HG03196 (cell line): Measurements from ENCODE around the gene COG2.
"Not testable (repeated sequence)": the region's sequence is repeated elsewhere in the genome, so short reads cannot be mapped to it uniquely, and the experiment has no call there.

ENCODE experiments used
- ATAC-seq: cut with Tn5 transposase; IDR thresholded peaks from one replicate; pipeline ENCODE4 v1.9.1; 2021; ENCODE audit not compliant: unreplicated experiment

The COG2 gene, protein sequence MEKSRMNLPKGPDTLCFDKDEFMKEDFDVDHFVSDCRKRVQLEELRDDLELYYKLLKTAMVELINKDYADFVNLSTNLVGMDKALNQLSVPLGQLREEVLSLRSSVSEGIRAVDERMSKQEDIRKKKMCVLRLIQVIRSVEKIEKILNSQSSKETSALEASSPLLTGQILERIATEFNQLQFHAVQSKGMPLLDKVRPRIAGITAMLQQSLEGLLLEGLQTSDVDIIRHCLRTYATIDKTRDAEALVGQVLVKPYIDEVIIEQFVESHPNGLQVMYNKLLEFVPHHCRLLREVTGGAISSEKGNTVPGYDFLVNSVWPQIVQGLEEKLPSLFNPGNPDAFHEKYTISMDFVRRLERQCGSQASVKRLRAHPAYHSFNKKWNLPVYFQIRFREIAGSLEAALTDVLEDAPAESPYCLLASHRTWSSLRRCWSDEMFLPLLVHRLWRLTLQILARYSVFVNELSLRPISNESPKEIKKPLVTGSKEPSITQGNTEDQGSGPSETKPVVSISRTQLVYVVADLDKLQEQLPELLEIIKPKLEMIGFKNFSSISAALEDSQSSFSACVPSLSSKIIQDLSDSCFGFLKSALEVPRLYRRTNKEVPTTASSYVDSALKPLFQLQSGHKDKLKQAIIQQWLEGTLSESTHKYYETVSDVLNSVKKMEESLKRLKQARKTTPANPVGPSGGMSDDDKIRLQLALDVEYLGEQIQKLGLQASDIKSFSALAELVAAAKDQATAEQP

DNA sequence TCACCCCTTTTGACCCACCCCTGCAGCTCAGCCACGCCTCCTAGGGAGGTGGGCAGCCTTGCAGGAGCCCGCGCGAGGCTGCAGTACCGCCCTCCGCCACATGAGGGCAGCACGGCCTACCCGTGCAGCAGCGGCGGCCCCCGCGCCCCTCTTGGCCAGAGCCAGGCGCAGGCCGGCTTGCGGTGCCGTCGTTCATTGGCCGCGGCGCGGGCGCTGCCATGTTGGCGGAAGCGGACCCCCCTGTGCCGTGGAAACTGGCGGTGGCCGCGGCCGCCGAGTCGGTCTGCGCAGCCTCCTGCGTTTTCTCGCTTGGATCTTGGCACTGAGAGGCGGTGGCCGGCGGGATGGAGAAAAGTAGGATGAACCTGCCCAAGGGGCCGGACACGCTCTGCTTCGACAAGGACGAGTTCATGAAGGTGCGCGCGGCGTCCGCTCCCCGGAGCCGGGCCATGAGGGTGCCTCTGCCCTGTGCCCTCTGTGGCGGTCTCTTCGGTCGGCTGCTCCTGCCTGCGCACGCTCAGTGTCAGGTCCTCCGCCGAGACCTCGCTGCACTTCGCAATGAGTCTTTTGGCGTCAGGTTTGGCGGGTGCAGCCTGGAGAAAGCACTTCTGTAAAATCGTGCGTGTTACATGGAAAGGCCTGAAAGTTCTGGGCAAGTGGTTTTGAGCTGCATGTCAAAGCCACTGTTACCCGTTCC, at the start of gene COG2:
Gene COG2 (plus strand): TSS at position 219 of the 697 bp plus-strand sequence. CDS start 126 bp downstream, at position 345.
- peak; percentile 96 for ATAC-seq

DNA sequence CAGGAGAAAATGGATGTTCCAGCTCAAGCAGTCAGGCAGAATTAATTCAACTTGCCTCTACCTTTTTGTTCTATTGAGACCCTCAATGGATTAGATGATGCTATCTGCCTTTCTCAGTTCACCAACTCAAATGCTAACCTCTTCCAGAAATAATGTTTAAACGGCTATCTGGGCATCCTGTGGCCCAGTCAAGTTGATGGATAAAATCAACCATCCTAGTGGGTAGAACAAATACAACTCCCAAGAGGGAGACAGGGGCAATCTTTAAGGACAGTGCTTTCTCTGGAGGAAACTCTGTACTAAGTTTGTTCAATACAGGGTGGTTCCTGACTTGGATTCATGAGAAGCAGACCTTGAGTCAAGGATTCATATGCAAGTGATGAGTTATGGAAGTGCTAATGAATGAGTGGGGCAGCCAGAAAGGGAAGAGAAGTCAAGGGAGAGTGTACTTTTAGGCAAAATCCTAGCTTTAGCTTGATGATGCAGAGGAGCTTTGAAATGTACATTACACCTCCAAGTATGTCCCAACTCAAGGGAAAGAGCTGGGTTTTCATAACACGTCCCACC, 49.4 kb upstream of the COG2 start:
- no peak for ATAC-seq

DNA sequence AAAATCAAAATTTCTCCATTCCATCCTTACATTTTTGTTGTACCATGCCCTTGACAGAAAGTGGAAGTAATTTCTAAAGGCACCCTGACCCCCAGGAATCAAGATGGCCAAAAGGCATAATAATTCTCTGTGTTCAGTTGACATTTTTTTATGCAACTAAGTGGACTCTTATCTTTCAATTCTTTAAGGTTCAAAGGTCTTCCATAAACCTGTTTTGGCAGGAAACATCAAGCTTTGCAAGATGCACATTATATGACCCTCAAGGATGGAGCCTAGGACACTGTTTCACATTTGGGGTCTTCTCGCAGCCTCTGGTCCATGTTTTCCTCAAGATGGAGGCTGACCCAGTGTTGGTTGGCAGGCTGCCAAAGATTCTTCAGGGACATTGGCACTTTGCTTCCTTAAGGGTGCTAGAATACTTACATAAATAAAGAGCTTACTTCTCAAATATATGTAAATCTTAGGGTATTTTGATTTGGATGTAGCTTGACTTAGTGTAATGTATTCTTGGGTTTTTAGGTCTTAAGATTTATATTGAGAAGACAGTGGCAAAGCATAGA, 48.0 kb upstream of the COG2 start:
- no peak for ATAC-seq

DNA sequence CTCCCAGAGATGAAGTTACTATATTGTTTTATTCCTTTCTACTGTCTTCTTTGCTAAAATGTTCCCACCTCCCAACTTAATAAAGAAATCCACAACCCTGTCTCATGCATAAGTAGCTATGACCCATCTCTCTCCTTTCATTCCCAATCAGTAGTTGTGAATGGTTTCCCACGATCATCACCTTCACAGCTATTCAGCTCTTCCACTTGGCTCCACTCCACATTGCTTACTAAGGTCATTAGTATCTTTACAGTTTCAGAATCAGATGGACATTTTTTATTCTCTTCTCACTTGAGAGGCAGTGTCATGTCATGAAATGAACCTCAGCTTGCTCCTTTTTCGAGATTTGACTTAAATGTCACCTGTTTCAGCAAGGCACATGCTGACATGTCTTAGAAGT, 47.1 kb upstream of the COG2 start:
- no peak for ATAC-seq

DNA sequence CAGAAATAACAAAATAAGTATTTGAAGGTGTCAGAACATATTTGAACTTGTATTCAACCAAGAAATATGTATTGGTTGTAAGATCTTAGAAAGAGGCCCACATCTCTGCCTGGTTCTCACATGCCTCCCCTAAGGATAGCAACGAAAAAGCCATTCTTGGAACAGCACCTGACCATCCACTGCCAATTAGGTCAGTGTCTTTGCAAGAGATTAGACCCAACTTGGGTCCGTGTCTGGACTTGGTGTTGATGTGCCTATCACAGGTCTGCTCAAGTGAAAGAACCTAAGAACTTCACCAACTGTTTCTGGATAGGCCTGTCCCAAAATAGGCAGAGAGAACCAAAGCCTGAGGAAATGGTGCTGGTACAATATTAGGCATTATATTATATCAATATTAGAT, 46.0 kb upstream of the COG2 start:
- ATAC-seq, result no peak

DNA sequence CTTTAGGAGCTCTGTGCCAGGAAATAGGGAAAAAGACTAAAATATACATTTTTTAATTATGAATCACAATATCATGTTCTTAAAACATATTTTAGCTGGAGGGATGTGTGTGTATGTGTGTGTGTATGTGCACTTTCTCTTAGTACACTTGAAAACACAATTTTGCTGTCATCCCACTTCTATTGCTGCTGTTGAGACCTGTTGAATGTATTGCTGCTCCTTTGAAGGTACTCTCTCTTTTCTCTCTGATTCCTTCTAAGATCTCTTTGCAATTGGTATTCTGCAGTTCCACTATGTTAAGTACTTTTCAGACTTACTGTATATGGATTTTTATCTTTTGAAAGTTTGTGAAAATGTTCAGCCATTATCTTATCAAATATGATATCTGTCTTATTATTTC, 43.5 kb upstream of the COG2 start:
- no peak for ATAC-seq

- ATAC-seq, result no peak
Observed at GRCh38 chr1:230599926-230600656, 42.2 kb upstream of the COG2 start.

- ATAC-seq, result not testable (repeated sequence)
Observed at GRCh38 chr1:230600657-230601400, 41.5 kb upstream of the COG2 start.

DNA sequence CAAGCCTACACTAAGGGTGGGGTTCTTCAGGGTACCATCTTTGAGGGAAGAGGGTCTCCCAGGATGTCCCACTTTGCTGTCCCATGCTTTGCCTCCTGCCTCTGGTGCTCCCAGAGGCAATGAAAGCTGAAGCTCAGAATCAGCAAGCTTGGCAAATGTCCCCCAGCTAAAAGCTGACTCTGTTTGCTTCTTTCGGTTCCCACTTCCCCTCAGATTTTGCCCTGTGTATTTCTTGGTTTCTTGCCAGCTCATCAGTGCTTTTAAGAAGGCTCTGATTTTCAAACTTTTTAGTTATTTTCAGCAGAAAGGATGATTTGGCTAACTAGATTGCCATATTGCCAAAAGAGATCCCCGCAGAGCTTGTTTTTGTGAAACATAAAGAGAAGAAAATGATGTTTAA, 33.1 kb upstream of the COG2 start:
- ATAC-seq, result no peak

GRCh38 chr1:230610589-230610988, 31.7 kb upstream of the COG2 start:
- ATAC-seq, result no peak

GRCh38 chr1:230611128-230611877, 31.0 kb upstream of the COG2 start:
- no peak for ATAC-seq

- no peak for ATAC-seq
Observed at GRCh38 chr1:230611878-230612235, 30.4 kb upstream of the COG2 start.

GRCh38 chr1:230612651-230613050, 29.6 kb upstream of the COG2 start:
- no peak for ATAC-seq

- no peak for ATAC-seq
Observed at GRCh38 chr1:230614121-230614520, 28.2 kb upstream of the COG2 start.

DNA sequence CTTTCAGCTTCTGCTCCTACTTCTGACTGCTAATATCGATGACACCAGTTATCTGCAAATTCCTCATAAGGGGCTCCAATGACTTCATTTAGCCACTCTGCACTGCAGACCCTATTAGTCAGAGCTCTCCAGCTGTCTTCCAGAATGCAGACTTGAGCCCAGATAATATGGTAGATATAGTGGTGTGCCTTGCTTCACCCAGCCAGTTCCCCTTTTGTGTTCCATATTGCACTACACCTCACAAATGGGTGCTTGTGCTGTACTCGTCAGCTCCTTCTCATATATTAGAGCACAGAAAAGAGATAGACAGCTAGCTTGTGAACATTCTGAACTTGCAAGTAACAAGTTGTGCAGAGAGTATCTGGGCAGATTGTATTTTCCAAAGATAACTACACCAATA, 23.7 kb upstream of the COG2 start:
- no peak for ATAC-seq

- no peak for ATAC-seq
Observed at GRCh38 chr1:230620649-230621323, 21.5 kb upstream of the COG2 start.

GRCh38 chr1:230621324-230622030, 20.8 kb upstream of the COG2 start:
- ATAC-seq, result no peak

- ATAC-seq, result no peak
Observed at GRCh38 chr1:230622151-230622550, 20.1 kb upstream of the COG2 start.
